Subcutaneous abdominal adipose tissue (tissue), 5 donors: Measurements from ENCODE around the gene GRIK4.

ENCODE experiments used
- H3K27ac ChIP-seq: one replicate; pipeline ENCODE4 v1.7.0; 2013; ENCODE audit warnings: low read depth, mild to moderate bottlenecking, inconsistent platforms, low read length, moderate library complexity
- H3K27me3 ChIP-seq, 5 donors: one replicate each; pipeline ENCODE4 v1.7.0; 2013; ENCODE audit warnings: low read length in 5 of 5, inconsistent platforms in 1 of 5; ENCODE audit not compliant: control insufficient read depth in 5 of 5, insufficient read depth in 4 of 5
- H3K36me3 ChIP-seq, 5 donors: one replicate each; pipeline ENCODE4 v1.7.0; 2013; ENCODE audit warnings: low read length in 5 of 5; ENCODE audit not compliant: control insufficient read depth in 5 of 5, insufficient read depth in 5 of 5
- H3K4me1 ChIP-seq, 5 donors: one replicate each; pipeline ENCODE4 v1.7.0; 2013; ENCODE audit warnings: low read length in 5 of 5, mild to moderate bottlenecking in 3 of 5, moderate library complexity in 1 of 5; ENCODE audit not compliant: control insufficient read depth in 5 of 5, insufficient read depth in 5 of 5
- H3K4me3 ChIP-seq, 5 donors: one replicate each; pipeline ENCODE4 v1.7.0; 2013; ENCODE audit warnings: low read length in 5 of 5, low read depth in 1 of 5
- H3K9ac ChIP-seq, 5 donors: one replicate each; pipeline ENCODE4 v1.7.0; 2013; ENCODE audit warnings: low read length in 5 of 5, mild to moderate bottlenecking in 4 of 5, moderate library complexity in 3 of 5
- H3K9me3 ChIP-seq, 5 donors: one replicate each; pipeline ENCODE4 v1.7.0; 2013; ENCODE audit warnings: low read length in 5 of 5; ENCODE audit not compliant: control insufficient read depth in 5 of 5
- donor health status: healthy.
- donor health status: healthy.
- donor health status: healthy.
- donor health status: healthy.
- donor health status: healthy.

The GRIK4 gene

GRCh38 chr11:120505801-120506425 is 5.6 kb upstream of the GRIK4 start:
- no peaks in the 10 kb centered on the region for H3K36me3 ChIP-seq
- H3K9me3 ChIP-seq: no peaks in the 10 kb centered on the region
- no peak overlapping the region for H3K9ac ChIP-seq
- peaks cover 0 to 37% (median 29%) of the 10 kb centered on the region in 5 donors for H3K27me3 ChIP-seq
- no peak overlapping the region for H3K4me3 ChIP-seq
- H3K4me1 ChIP-seq: no peaks in the 10 kb centered on the region
- no peak overlapping the region for H3K27ac ChIP-seq

- no peak overlapping the region for H3K27ac ChIP-seq
- H3K27me3 ChIP-seq: peaks cover 11 to 41% (median 34%) of the 10 kb centered on the region in 5 donors
- no peaks in the 10 kb centered on the region for H3K9me3 ChIP-seq
- H3K4me1 ChIP-seq: no peaks in the 10 kb centered on the region
- no peak overlapping the region for H3K9ac ChIP-seq
- no peaks in the 10 kb centered on the region for H3K36me3 ChIP-seq
- no peak overlapping the region for H3K4me3 ChIP-seq
These were observed 2.0 kb upstream of the GRIK4 start for GRCh38 chr11:120509346-120510053.

GRCh38 chr11:120510406-120511115 is 987 bp upstream of the GRIK4 start:
- Histone ChIP-seq H3K4me3 (no peak overlapping the region), H3K27me3 (peaks cover 11 to 45% (median 38%) of the 10 kb centered on the region in 5 donors)

GRCh38 chr11:120511820-120512738 is 531 bp downstream of the GRIK4 start:
- H3K9me3 ChIP-seq: no peaks in the 10 kb centered on the region
- no peak overlapping the region for H3K27ac ChIP-seq
- H3K4me3 ChIP-seq: peak overlapping the region in 1 of 5 donors; percentile 30
- H3K27me3 ChIP-seq: peaks cover 25 to 48% (median 38%) of the 10 kb centered on the region in 5 donors
- no peak overlapping the region for H3K9ac ChIP-seq
- H3K36me3 ChIP-seq: no peaks in the 10 kb centered on the region
- no peaks in the 10 kb centered on the region for H3K4me1 ChIP-seq

More at GRCh38 chr11:120510406-120511115, 987 bp upstream of the GRIK4 start:
- no peaks in the 10 kb centered on the region for H3K4me1 ChIP-seq
- H3K27ac ChIP-seq: no peak overlapping the region
- no peaks in the 10 kb centered on the region for H3K36me3 ChIP-seq
- H3K9me3 ChIP-seq: no peaks in the 10 kb centered on the region
- H3K9ac ChIP-seq: no peak overlapping the region

GRCh38 chr11:120512739-120513435 is 1.3 kb downstream of the GRIK4 start:
- Histone ChIP-seq H3K36me3 (no peaks in the 10 kb centered on the region), H3K27ac (no peak overlapping the region), H3K4me3 (no peak overlapping the region), H3K9me3 (no peaks in the 10 kb centered on the region), H3K27me3 (peaks cover 26 to 48% (median 41%) of the 10 kb centered on the region in 5 donors), H3K9ac (no peak overlapping the region), H3K4me1 (no peaks in the 10 kb centered on the region)

GRCh38 chr11:120513436-120514315 is 2.1 kb downstream of the GRIK4 start:
- H3K27me3 ChIP-seq: peaks cover 26 to 48% (median 36%) of the 10 kb centered on the region in 5 donors
- H3K4me3 ChIP-seq: no peak overlapping the region
- H3K9ac ChIP-seq: no peak overlapping the region
- H3K9me3 ChIP-seq: no peaks in the 10 kb centered on the region
- H3K36me3 ChIP-seq: no peaks in the 10 kb centered on the region
- no peaks in the 10 kb centered on the region for H3K4me1 ChIP-seq
- H3K27ac ChIP-seq: no peak overlapping the region

GRCh38 chr11:120514541-120515121 is 3.1 kb downstream of the GRIK4 start:
- H3K9ac ChIP-seq: no peak overlapping the region
- H3K27ac ChIP-seq: no peak overlapping the region
- no peaks in the 10 kb centered on the region for H3K4me1 ChIP-seq
- no peak overlapping the region for H3K4me3 ChIP-seq
- peaks cover 26 to 41% (median 35%) of the 10 kb centered on the region in 5 donors for H3K27me3 ChIP-seq
- H3K36me3 ChIP-seq: no peaks in the 10 kb centered on the region
- H3K9me3 ChIP-seq: no peaks in the 10 kb centered on the region

- Histone ChIP-seq H3K9ac (no peak overlapping the region), H3K4me1 (no peaks in the 10 kb centered on the region), H3K36me3 (no peaks in the 10 kb centered on the region), H3K27ac (no peak overlapping the region), H3K4me3 (no peak overlapping the region), H3K9me3 (no peaks in the 10 kb centered on the region), H3K27me3 (peaks cover 26 to 37% (median 34%) of the 10 kb centered on the region in 5 donors)
These were observed 3.7 kb downstream of the GRIK4 start for GRCh38 chr11:120515186-120515723.
